GM18519 (cell line): Measurements from ENCODE around the gene RGS12.

Experiments used
- ATAC-seq: cut with Tn5 transposase; IDR thresholded peaks from one replicate; pipeline ENCODE4 v1.9.1; 2021; ENCODE audit warnings: mild to moderate bottlenecking, moderate library complexity; ENCODE audit not compliant: unreplicated experiment, low FRiP score

RGS12 gene

DNA sequence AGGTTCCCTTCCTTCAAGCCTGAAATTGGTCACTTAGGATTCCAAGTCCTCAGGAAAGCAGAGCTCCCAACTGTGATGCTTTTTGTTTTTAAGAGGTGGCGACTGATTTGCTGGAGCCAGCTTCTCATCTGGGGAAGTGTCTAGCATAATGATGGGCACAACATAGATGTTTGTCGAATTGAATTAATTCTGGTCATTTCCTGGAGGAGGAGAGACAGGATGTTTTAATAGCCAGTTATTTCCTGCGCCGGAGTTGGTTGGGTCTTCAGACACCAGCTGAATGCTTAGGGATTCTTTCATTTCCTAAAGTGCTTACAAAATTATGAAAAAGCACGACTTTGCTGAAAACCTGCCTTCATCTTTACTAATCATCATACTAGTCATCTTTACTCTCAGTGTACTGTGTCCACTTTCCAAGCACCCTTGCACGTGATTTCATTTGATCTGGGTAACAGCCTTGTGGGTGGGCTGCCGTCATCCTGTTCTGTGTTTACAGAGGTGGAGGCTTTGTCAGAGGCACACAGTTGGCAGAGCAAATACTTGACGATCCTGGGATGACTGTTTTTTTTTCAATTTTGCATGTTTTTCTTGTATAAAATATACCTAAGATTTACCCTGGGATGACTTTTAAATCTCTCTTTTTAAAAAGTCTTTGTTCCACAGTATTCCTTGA is 49.5 kb downstream of the RGS12 start:
- no peak for ATAC-seq
